PFSK-1 (cell line): ENCODE data around the gene CFHR4.
"Not testable (repeated sequence)": the region's sequence is repeated elsewhere in the genome, so short reads cannot be mapped to it uniquely, and the experiment has no call there.

Experiments
- POLR2AphosphoS5 ChIP-seq: IDR thresholded peaks from 2 replicates; pipeline ENCODE4 v1.6.1; 2012; ENCODE audit warnings: low read depth, mild to moderate bottlenecking, control low read depth, low read length, moderate library complexity
- TF ChIP-seq, protein P1 (sequence below), 2 experiments: IDR thresholded peaks; 2 replicates each; pipeline versions ENCODE4 v1.6.1 to v1.8.0; 2011 to 2012; ENCODE audit warnings: low read depth in 2 of 2, low read length in 2 of 2, control low read depth in 1 of 2, inconsistent platforms in 1 of 2, mild to moderate bottlenecking in 1 of 2, moderate library complexity in 1 of 2; ENCODE audit not compliant: insufficient read depth in 1 of 2

DNA sequence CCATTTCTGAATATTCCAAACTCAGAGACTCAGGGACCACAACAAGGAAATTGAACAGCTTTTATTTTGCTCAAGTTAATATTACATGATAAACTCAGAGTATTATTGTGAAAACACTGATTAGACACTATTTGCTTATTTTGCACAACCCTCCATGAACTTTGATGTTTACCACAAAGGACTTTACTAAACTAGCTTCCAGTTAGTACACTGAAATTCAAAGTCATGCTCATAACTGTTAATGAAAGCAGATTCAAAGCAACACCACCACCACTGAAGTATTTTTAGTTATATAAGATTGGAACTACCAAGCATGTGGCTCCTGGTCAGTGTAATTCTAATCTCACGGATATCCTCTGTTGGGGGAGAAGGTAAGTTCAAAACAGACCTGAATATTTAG is 55.7 kb downstream of the CFHR4 start, which contains the start of gene CFHR2:
- TF ChIP-seq POLR2AphosphoS5: not testable (repeated sequence)
- TF ChIP-seq, protein P1, sequence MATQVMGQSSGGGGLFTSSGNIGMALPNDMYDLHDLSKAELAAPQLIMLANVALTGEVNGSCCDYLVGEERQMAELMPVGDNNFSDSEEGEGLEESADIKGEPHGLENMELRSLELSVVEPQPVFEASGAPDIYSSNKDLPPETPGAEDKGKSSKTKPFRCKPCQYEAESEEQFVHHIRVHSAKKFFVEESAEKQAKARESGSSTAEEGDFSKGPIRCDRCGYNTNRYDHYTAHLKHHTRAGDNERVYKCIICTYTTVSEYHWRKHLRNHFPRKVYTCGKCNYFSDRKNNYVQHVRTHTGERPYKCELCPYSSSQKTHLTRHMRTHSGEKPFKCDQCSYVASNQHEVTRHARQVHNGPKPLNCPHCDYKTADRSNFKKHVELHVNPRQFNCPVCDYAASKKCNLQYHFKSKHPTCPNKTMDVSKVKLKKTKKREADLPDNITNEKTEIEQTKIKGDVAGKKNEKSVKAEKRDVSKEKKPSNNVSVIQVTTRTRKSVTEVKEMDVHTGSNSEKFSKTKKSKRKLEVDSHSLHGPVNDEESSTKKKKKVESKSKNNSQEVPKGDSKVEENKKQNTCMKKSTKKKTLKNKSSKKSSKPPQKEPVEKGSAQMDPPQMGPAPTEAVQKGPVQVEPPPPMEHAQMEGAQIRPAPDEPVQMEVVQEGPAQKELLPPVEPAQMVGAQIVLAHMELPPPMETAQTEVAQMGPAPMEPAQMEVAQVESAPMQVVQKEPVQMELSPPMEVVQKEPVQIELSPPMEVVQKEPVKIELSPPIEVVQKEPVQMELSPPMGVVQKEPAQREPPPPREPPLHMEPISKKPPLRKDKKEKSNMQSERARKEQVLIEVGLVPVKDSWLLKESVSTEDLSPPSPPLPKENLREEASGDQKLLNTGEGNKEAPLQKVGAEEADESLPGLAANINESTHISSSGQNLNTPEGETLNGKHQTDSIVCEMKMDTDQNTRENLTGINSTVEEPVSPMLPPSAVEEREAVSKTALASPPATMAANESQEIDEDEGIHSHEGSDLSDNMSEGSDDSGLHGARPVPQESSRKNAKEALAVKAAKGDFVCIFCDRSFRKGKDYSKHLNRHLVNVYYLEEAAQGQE (IDR thresholded peaks at IDR 0.05; ENCODE audit: insufficient read depth in 1 of 2, low read depth in 2 of 2, low read length in 2 of 2): not testable (repeated sequence)
